ENCODE measurements around the gene DLG1.

The DLG1 gene

DNA sequence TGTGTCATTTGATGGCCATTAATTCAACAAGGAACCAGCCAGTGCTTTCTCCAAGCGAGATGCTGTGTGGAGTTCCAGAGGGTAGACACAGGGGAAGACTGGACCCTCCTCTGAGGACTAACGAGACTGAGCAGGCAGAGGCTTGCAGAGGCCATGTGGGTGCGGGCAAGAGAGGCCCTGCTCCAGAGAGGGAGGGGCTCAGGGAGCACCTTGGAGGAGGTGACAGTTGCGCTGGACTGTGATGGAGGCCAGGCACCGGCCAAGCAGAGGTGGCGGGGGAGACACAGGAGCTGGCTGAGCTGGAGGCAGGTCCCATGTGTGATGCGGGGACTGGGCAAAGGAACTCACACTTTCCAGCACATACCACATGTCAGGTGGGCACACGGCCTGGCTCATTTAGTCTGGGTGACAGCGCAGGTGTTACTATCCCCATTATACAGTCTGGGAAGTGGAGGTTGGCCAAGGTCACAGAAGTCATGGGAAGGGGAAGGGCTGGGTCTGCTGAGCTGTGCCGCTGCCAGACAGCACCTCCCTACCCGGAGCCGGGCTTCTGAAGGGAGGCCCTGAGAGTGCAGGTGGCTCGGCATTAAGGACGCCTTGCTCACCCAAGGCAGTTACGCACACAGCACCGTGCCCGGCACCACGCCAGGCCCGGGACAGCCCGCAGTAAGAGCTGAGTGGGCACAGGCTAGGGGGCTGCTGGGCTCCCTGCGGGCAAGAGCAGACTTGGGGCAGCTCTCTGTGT is 272.5 kb downstream of the DLG1 start:
- Mint-ChIP-seq H3K27ac (no peak overlapping the region), H3K27me3 (peaks cover 16% of the 10 kb centered on the region), H3K36me3 (ENCODE audit: low read depth) (no peaks in the 10 kb centered on the region), H3K4me1 (peaks cover 20% of the 10 kb centered on the region), H3K4me3 (no peak overlapping the region), H3K9me3 (no peaks in the 10 kb centered on the region)
- no peak for ATAC-seq
- DNase-seq = no peak

DNA sequence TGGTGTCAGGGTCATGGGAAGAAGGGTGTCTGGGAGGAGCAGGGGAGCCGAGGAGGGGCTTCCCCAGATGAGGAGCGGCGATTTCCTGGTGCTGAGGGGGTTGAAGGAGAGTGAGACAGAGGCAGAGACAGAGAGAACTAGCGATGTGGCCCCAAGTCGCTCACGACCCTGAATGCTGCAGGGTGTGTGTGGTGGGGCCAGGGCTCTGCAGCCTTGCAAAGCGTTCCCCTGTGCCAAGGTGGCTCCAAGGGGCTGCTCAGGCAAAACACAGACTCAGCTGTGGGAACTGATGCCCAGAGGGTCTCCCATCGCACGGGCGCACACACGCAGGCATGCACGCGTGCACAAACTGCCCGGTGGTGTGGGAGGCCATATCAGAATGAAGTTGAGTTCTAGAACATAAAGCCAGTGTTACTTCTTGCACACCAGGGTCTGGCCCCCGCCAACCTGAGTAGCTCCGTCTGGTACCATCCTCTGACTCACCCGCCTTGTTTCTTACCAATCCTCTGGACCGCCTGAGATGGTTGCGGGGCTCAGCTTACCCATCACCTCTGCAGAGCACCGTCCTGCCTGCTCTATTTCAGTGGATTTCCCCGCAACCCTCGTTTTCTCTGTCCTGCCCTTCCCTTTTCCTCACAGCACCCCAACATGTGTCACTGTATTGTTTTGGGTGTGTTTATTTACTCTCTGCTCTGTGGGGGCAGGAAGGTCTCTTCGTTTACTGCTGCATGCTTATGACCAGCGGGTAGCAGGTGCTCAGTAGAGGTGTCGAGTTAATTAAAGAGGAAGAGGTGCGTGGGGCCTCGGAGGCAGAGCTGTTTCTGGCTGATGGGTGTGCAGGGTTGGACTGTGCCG is 273.3 kb downstream of the DLG1 start:
- Mint-ChIP-seq H3K4me1 (peaks cover 15% of the 10 kb centered on the region), H3K27me3 (peaks cover 16% of the 10 kb centered on the region), H3K9me3 (no peaks in the 10 kb centered on the region), H3K4me3 (no peak overlapping the region), H3K27ac (no peak overlapping the region), H3K36me3 (ENCODE audit: low read depth) (no peaks in the 10 kb centered on the region)
- no peak for DNase-seq
- no peak for ATAC-seq

DNA sequence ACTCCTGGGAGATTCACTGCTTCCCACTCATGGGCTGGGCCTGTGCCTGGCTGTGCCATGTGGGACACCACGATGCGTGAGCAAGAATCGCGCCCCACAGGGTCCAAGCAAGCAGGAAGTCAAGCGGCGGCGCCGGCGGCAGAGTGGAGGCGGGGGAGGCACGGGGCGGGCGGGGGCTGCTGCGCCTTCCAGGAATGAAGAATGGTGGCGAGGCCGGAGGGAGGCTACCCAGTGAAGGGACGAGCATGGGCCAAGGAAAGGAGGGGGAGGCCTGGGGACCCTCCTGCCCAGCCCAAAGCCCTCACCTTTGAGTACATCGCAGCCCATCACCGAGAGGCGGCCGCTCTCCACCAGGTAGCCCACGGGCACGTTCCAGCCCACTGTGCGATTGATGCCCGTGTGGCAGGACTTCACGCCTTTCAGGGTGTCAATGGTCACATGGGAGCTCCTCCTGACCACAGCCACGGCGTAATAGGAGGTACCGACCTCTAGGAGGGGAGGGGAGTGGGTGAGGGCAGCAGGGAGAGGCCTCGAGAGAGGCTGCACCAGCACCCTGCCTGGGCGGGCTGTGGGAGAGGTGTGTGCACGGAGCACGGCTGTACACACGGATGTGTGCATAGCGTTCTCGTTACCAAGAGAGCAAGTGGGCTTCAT is 274.3 kb downstream of the DLG1 start:
- Mint-ChIP-seq H3K4me1 (peaks cover 12% of the 10 kb centered on the region), H3K27me3 (peaks cover 13% of the 10 kb centered on the region), H3K36me3 (ENCODE audit: low read depth) (no peaks in the 10 kb centered on the region), H3K4me3 (no peak overlapping the region), H3K27ac (no peak overlapping the region), H3K9me3 (no peaks in the 10 kb centered on the region)
- no peak for DNase-seq
- ATAC-seq = no peak

DNA sequence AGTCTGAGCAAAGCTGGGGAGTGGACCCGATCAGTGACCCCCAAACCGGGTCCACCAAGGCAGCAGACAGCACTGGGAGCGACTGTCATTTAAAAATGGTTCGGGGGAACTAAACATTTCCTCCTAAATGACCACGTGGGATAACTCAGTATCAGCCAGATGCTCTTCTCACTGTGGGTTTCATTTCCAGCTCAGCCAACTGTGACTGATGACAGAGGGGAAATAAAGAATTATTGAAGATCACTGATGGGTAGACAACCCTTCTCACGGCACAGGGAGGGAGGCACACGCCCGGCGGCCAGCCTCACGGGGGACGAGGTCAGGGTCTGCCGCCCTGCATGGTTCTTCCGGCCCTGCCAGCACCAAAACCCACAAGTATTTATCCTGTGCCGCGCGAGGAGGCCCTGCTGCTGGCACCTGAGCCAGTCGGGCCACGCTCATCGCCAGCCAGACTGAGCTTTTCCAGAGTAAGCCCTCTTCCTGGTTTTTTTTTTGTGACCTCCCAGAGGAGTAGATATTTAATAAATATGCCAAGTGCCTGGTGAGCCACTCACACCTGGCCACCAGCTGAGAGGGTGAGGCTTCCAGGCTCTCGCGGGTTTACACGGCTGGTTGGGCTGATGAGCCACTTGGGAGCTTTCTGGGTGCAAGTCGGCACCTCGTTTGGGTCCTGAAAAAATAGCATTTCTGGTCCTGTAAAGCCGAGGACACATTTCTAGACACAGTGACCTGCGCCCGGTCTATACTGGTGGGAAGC is 275.0 kb downstream of the DLG1 start:
- peak; percentile 13 for ATAC-seq

DNA sequence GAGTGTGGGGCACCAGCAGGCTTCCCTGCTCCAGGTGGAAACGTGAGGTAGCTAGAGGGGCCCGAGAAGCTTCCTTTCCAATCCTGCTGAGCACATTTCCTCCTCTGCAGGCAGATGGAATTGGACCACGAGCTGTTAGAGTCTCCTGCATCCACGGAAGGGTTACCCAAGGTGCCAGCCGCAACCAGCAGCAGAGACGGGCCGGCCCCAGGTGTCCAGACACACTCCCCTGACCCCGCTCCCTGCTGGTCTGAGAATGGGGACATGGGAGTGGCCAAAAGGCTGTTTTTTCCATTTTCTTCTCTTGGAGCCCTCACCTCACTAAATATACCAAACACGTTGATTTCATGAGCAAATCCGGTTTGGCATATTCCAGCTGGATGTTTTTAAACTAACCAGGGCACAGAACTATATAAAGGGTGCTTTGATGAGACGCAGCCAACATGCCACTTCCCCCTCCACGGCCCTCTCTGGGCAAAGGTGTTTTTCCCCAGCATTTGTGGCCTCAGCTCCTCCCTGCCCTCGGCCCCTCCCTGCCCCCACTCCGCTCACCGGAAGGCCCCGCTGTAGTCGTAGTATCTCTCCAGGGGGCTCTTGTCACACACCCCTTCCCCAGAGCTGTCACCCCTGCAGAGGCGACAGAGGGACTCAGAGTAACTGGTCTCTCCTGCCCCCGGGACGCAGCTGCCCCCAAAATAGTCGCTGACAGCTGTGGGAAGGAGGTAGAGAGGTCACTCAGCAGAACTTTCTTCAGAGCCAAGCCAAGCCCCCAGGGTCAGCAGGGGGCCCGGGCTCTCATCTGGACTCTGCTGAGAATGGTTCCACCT is 275.8 kb downstream of the DLG1 start:
- Mint-ChIP-seq H3K36me3 (ENCODE audit: low read depth) (no peaks in the 10 kb centered on the region), H3K9me3 (no peaks in the 10 kb centered on the region), H3K4me1 (peaks cover 10% of the 10 kb centered on the region), H3K4me3 (no peak overlapping the region), H3K27ac (no peak overlapping the region), H3K27me3 (peaks cover 9% of the 10 kb centered on the region)
- ATAC-seq = no peak
- DNase-seq = no peak

More for the DNA sequence above, 275.0 kb downstream of the DLG1 start:
- Mint-ChIP-seq H3K36me3 (ENCODE audit: low read depth) (no peaks in the 10 kb centered on the region), H3K9me3 (no peaks in the 10 kb centered on the region), H3K27ac (no peak overlapping the region), H3K27me3 (peaks cover 9% of the 10 kb centered on the region), H3K4me1 (peaks cover 10% of the 10 kb centered on the region), H3K4me3 (peak overlapping the region; percentile 44)
- no peak for DNase-seq

DNA sequence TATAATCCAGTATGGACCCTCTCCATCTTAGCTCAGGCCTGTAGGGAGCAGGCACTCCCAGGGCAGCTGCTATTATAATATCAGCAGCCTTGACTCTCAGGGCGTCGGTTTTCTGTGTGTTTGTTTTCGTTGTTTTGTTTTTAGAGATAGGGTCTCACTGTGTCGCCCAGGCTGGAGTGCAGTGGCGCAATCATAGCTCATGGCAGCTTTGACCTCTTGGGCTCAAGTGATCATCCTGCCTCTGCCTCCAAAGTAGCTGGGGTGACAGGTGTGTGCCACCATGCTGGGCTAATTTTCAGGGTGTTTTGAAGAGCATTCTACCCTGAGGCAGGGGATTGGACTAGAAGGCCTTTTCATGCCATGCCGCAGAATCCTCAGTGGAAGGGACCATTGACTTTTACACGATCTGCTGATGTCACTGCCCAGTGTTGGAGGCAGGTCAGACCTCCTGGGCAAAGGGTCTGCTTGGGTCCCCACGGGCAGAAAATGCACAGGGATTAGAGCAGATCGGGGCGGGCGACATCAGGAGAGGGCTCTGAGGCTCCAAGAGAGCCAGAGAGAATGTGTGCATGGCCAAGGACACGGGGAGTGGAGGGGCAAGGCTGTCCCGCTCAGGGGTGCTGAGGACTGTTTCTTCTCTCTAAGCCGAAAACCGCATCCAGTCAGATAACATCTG is 276.5 kb downstream of the DLG1 start:
- Mint-ChIP-seq H3K9me3 (no peaks in the 10 kb centered on the region), H3K4me1 (peaks cover 10% of the 10 kb centered on the region), H3K4me3 (no peak overlapping the region), H3K27ac (no peak overlapping the region), H3K27me3 (peaks cover 9% of the 10 kb centered on the region), H3K36me3 (ENCODE audit: low read depth) (no peaks in the 10 kb centered on the region)
- no peak for DNase-seq
- ATAC-seq = no peak

DNA sequence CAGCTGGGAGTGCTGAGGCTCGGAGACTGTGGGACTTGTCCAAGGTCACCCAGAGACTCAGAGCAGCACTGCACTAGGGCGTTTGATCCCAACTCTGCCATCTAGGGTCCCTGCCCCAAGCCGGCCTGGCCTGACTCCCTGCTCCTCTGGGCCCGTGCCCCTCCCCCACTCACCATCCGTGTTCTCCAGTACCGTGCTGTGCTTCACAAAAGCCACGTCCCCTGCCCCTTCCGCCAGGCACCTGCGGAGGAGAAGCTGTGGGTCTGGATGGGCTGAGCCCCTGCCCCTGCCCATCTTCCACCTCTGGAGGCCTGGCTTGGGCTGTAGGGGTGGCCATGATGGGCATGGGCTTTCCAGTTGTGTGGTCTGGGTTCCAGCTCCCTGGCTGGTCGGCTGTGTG is 277.2 kb downstream of the DLG1 start:
- no peaks in the 10 kb centered on the region for H3K9me3 Mint-ChIP-seq
- DNase-seq (no peak), ATAC-seq (no peak)
- H3K4me3 Mint-ChIP-seq = no peak overlapping the region
- peaks cover 10% of the 10 kb centered on the region for H3K4me1 Mint-ChIP-seq
- no peaks in the 10 kb centered on the region for H3K36me3 Mint-ChIP-seq (ENCODE audit: low read depth)
- H3K27ac Mint-ChIP-seq = no peak overlapping the region
- peaks cover 9% of the 10 kb centered on the region for H3K27me3 Mint-ChIP-seq

DNA sequence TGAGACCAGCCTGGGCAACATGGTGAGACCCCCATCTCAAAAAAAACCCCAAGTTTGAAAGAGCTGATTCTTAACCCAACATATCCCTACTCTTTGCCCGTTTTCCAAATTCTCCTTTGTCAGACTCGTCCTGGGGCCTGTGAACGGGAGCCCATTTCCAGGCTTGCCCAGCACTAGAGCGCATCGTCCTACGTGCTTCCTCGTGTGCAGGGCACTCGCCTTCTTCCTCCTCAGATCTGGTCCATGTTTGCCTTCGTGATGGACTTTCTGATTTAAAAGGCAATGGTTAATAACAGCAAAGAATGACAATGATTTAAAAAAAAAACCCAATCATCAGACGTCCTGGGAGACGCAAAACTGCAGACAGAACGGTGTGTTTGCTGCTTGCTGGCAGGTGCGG is 278.9 kb downstream of the DLG1 start:
- Mint-ChIP-seq H3K27ac (no peak overlapping the region), H3K4me1 (peaks cover 10% of the 10 kb centered on the region), H3K9me3 (no peaks in the 10 kb centered on the region), H3K4me3 (no peak overlapping the region), H3K36me3 (ENCODE audit: low read depth) (no peaks in the 10 kb centered on the region), H3K27me3 (peaks cover 5% of the 10 kb centered on the region)
- no peak for DNase-seq
- ATAC-seq = no peak

DNA sequence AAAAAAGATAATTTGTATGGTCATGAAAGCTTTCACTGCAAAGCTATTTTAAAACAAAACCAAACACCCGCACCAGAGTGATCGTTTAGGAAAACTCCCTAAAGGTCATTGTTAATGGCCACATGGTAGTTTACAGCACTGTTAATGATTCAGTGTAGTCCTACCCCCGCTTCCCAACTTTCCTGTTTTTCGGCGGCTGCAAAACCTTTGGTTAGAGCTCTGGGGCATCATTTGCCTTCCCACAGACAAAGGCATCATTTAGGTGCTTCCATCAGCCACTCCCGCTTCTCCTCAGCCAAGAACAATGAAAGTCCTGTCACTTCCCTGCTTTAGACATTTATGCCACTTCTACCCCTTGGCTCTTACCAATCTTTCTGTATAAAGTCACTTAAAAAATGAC is 279.4 kb downstream of the DLG1 start:
- Mint-ChIP-seq H3K4me3 (no peak overlapping the region), H3K9me3 (no peaks in the 10 kb centered on the region), H3K4me1 (peaks cover 10% of the 10 kb centered on the region), H3K27me3 (peaks cover 4% of the 10 kb centered on the region), H3K27ac (no peak overlapping the region), H3K36me3 (ENCODE audit: low read depth) (no peaks in the 10 kb centered on the region)
- DNase-seq = no peak
- no peak for ATAC-seq

DNA sequence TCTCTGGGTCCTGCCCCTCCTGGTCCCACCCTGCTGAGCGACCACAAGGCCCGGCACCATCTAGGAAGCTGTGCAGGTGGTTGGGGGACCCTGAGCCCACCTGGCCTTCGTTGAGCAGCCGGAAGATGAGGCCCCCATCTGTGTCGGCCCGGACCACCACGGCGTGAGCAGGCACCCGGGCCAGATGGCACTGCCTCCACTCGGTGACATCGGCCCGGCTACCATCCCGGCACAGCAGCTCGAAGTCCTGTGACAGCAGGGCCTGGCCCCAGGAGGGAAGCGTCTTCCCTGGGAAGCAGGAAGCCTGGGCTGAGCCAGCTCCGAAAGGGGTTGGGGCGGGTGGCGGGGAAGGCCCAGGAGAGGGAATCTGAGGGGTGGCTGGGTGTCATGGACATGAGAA is 281.4 kb downstream of the DLG1 start:
- no peak overlapping the region for H3K4me3 Mint-ChIP-seq
- ATAC-seq (no peak), DNase-seq (no peak)
- H3K27me3 Mint-ChIP-seq = no peaks in the 10 kb centered on the region
- no peaks in the 10 kb centered on the region for H3K4me1 Mint-ChIP-seq
- no peaks in the 10 kb centered on the region for H3K36me3 Mint-ChIP-seq (ENCODE audit: low read depth)
- no peaks in the 10 kb centered on the region for H3K9me3 Mint-ChIP-seq
- no peak overlapping the region for H3K27ac Mint-ChIP-seq

DNA sequence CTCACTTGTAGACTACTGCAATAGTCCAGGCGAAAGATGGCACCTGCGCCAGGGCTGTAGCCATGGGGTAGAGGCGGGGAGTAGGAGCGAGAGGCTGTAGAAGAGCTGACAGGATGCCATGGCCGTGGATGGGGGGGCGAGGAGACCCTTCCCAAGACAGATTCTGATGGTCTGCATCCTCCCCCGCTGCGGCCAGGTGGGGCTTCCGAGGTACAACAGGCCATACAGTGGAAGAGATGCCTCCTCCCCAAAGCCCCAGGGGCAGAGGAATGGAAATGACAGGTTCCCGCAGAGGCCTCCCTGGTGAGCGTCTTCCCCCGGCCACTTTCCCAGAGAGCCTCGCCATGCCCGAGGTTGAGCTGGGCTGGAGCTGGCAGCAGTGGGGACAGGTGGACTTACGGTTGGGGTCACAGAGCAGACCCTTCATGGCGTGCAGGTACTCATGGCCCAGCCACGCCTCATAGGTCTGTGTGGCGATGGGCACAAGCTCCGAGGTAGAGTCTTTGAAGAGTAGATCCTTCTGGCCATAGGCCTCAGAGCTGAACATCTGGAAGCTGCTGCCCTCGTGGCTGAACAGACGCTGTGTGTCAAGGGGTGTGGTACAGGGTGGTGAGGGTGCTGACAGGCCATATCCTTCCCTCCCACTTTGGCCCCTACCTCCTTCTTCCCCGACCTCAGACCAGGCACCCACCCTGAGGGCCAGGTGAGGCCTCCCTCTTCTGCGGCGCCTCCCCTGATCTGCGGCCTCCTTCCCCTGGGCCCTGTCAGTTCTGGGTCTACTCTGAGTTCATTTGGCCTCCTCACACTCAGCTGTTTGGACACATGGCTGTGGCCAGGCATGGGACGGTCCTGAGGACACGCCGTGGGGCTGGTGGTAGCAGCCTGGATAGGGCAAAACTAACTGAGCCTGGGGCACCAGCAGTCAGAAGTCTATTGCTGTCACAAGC is 282.3 kb downstream of the DLG1 start:
- DNase-seq (no peak), ATAC-seq (peak; percentile 15)
- H3K36me3 Mint-ChIP-seq (ENCODE audit: low read depth) = no peaks in the 10 kb centered on the region
- no peak overlapping the region for H3K4me3 Mint-ChIP-seq
- H3K27ac Mint-ChIP-seq = no peak overlapping the region
- H3K9me3 Mint-ChIP-seq = no peaks in the 10 kb centered on the region
- H3K27me3 Mint-ChIP-seq = no peaks in the 10 kb centered on the region
- H3K4me1 Mint-ChIP-seq = no peaks in the 10 kb centered on the region

DNA sequence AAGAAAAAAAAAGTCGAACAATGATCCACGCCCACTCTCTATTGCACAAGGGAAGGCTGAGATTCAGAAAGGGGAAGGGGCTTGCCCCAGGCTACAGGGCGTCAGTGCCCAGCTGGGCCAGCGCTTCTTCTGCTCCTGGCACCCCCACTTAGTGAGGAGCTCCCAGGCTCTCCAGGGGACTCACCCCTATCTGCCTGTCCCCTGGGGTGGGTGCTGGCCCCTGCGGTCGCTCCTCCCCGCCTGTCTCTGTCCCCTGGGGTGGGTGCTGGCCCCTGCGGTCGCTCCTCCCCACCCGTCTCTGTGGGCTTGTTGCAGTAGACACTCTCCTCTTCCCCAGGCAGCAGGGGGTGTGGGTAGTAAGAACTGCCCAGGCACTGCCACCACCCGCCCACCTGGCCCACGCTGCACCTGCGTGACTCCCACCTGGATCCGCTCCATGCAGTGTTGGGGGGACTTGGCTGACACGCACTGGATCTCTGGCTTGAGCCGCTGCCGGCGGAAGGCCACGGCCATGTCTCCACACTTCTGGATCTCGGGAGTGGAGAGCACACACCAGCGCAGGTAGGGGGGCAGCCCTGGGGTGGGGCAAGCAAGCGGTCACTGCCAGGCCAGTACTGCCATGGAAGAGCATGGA is 283.4 kb downstream of the DLG1 start:
- Mint-ChIP-seq H3K9me3 (no peaks in the 10 kb centered on the region), H3K27me3 (no peaks in the 10 kb centered on the region), H3K36me3 (ENCODE audit: low read depth) (no peaks in the 10 kb centered on the region), H3K27ac (no peak overlapping the region), H3K4me3 (no peak overlapping the region), H3K4me1 (no peaks in the 10 kb centered on the region)
- no peak for ATAC-seq
- no peak for DNase-seq

All from activated naive CD8-positive, alpha-beta T cell treated with anti-CD3 and anti-CD28 coated beads, Interleukin-2, amount 50 U/mL, for 24 hours (primary cell).